HepG2 (cell line): ENCODE results near the gene ANG. TPM values are rescaled to one million over a fixed set of nuclear protein-coding genes. Genes with fewer than 3 reads are reported as not detected.
"Not testable (repeated sequence)": the region's sequence is repeated elsewhere in the genome, so short reads cannot be mapped to it uniquely, and the experiment has no call there.

Source experiments
- ATAC-seq: fragments of 200-7000 bp; cut with Tn5 transposase; 3 replicates; pipeline ENCODE4 v1.9.1; 2020; ENCODE audit warnings: mild to moderate bottlenecking, moderate library complexity
- BruUV-seq: library from RNA; stranded (reverse); fragments of 400-500 nt; replicated peaks from 2 replicates; lab custom pipeline; 2021; lab: Mats Ljungman, UMichigan
- CTCF ChIA-PET: fragments of 300-600 bp; formaldehyde crosslinking; extraction: SDS; loops from one replicate; lab custom pipeline; 2021; ENCODE audit warnings: low total read pairs, inconsistent platforms, low intra/inter-chr PET ratio; lab: Yijun Ruan, JAX
- POLR2A ChIA-PET: fragments of 350-600 bp; sonication (Branson Sonifier 250); formaldehyde crosslinking; loops from one replicate; lab custom pipeline; 2020; ENCODE audit warnings: antibody characterized with exemption, inconsistent platforms; lab: Yijun Ruan, JAX
- DNase-seq: peaks from one replicate; pipeline ENCODE4 v3.0.0-alpha.2; 2015; ENCODE audit warnings: low spot score
- FAIRE-seq: peaks from 3 replicates; lab custom pipeline; 2011; peaks lifted over from hg19 to GRCh38; lab: Jason Lieb, UNC
- H2AFZ ChIP-seq: one replicate; pipeline ENCODE4 v1.6.1; 2011; ENCODE audit warnings: low read length, inconsistent platforms
- H3K27ac ChIP-seq: fragments of 300-600 bp; 3 replicates; pipeline ENCODE4 v1.8.0; 2011; ENCODE audit warnings: mixed run types, mild to moderate bottlenecking, mixed read lengths, low read length, inconsistent platforms; ENCODE audit not compliant: insufficient read depth; ENCODE audit errors: extremely low read length
- H3K27me3 ChIP-seq, 2 experiments: fragments of 200-600 bp in 1 of 2; 2 replicates in 1 of 2; 3 replicates in 1 of 2; pipeline versions ENCODE4 v1.6.0 to v1.8.0; 2011; ENCODE audit warnings: low read length in 2 of 2, mild to moderate bottlenecking in 2 of 2, moderate library complexity in 2 of 2, inconsistent platforms in 1 of 2; ENCODE audit not compliant: insufficient read depth in 2 of 2, control insufficient read depth in 1 of 2
- H3K36me3 ChIP-seq, 2 experiments: fragments of 200-600 bp in 1 of 2; replicated peaks in 1 of 2; 2 replicates in 1 of 2; 3 replicates in 1 of 2; pipeline versions ENCODE4 v1.5.1 to v1.8.0; 2011; ENCODE audit warnings: low read length in 2 of 2, inconsistent platforms in 1 of 2; ENCODE audit not compliant: insufficient read depth in 2 of 2, control insufficient read depth in 1 of 2
- H3K4me1 ChIP-seq: 2 replicates; pipeline ENCODE4 v1.5.1; 2012; ENCODE audit warnings: low read length, inconsistent platforms; ENCODE audit not compliant: insufficient read depth
- H3K4me2 ChIP-seq: 2 replicates; pipeline ENCODE4 v1.6.0; 2011; ENCODE audit warnings: low read depth, low read length, inconsistent platforms
- H3K4me3 ChIP-seq, 3 experiments: fragments of 200-600 bp in 1 of 3; sonication (generic), shearing (Covaris generic) in 1 of 3; replicated peaks in 1 of 3; 2 replicates each; pipeline ENCODE4 v1.5.1; 2011 to 2016; ENCODE audit warnings: low read length in 3 of 3, inconsistent platforms in 2 of 3, low read depth in 2 of 3, mild to moderate bottlenecking in 2 of 3, control low read depth in 1 of 3, mixed read lengths in 1 of 3; ENCODE audit not compliant: insufficient read depth in 1 of 3
- H3K79me2 ChIP-seq: one replicate; pipeline ENCODE4 v1.6.1; 2011; ENCODE audit warnings: low read length, inconsistent platforms; ENCODE audit not compliant: insufficient read depth
- H3K9ac ChIP-seq: 2 replicates; pipeline ENCODE4 v1.6.0; 2011; ENCODE audit warnings: mild to moderate bottlenecking, low read depth, low read length, inconsistent platforms; ENCODE audit not compliant: insufficient read depth
- H3K9me3 ChIP-seq: 2 replicates; pipeline ENCODE4 v1.5.1; 2012; ENCODE audit warnings: mild to moderate bottlenecking, low read length
- H4K20me1 ChIP-seq: 2 replicates; pipeline ENCODE4 v1.6.0; 2011; ENCODE audit warnings: inconsistent platforms, mild to moderate bottlenecking, low read length, moderate library complexity; ENCODE audit not compliant: insufficient read depth
- TCF7 ChIP-seq: sonication (generic); IDR thresholded peaks from 2 replicates; pipeline ENCODE4 v1.6.1; 2016; ENCODE audit warnings: antibody characterized with exemption, low read depth
- ZKSCAN5 ChIP-seq: sonication (generic); formaldehyde crosslinking; IDR thresholded peaks from 2 replicates; pipeline ENCODE4 v1.5.1; 2020; ENCODE audit warnings: mild to moderate bottlenecking, missing genetic modification reagents
- ZSCAN9 ChIP-seq: IDR thresholded peaks from 2 replicates; pipeline ENCODE4 v1.6.1; 2016; ENCODE audit warnings: borderline replicate concordance
- WGBS: methylation state at CpG from one replicate; pipeline ENCODE4 v1.1.6; 2017; ENCODE audit warnings: low lambda C conversion rate; 5-methylcytosine and 5-hydroxymethylcytosine counted together
- in situ Hi-C: cut with HindIII; loops from 2 replicates; pipeline ENCODE4 v1.10.0; 2017; ENCODE audit warnings: low pct_unique_long_range_greater_than_20kb; ENCODE audit not compliant: extremely low pct_ligation_motif_present
- intact Hi-C: fragments of 100-400 bp; cut with micrococcal nuclease; formaldehyde crosslinking; loops from one replicate; pipeline ENCODE4 v1.10.0; 2022; ENCODE audit not compliant: unreplicated experiment
- polyA plus RNA-seq, 8 experiments: library from polyadenylated mRNA; depleted of rRNA in 3 of 8; stranded (reverse) in 7 of 8; unstranded in 1 of 8; fragments of >200 nt; fragmentation: Illumina TruSeq in 4 of 8; extraction: Trizol in 4 of 8; gene quantifications; 2 replicates each; pipeline versions ENCODE4 v1.2.1 to v1.2.3, GENCODE V29; 2011 to 2016; ENCODE audit warnings: low read depth in 4 of 8, missing spikeins in 1 of 8, mixed read lengths in 1 of 8; ENCODE audit not compliant: insufficient read depth in 1 of 8
- total RNA-seq, 5 experiments: library from RNA; depleted of rRNA; stranded (reverse); fragments of >200 nt; fragmentation: Illumina TruSeq; extraction: Trizol; gene quantifications; 2 replicates each; pipeline ENCODE4 v1.2.3, GENCODE V29; 2016; ENCODE audit warnings: low read depth in 1 of 5
- TF ChIP-seq, protein P1 (sequence below): sonication (generic); formaldehyde crosslinking; IDR thresholded peaks from 2 replicates; pipeline ENCODE4 v1.5.0; 2020; ENCODE audit warnings: mild to moderate bottlenecking, missing genetic modification reagents, borderline replicate concordance
- TF ChIP-seq, protein P2 (sequence below), 2 experiments: fragments of 450-650 bp in 1 of 2; sonication (generic) in 1 of 2; formaldehyde crosslinking; IDR thresholded peaks; 2 replicates each; pipeline versions ENCODE4 v1.5.0 to v1.8.0; 2020 to 2022; ENCODE audit warnings: mild to moderate bottlenecking in 1 of 2, missing genetic modification reagents in 1 of 2
- TF ChIP-seq, protein P3 (sequence below): sonication (generic); formaldehyde crosslinking; IDR thresholded peaks from 2 replicates; pipeline ENCODE4 v1.4.0; 2020; ENCODE audit warnings: low read depth, mild to moderate bottlenecking, missing genetic modification reagents
- TF ChIP-seq, protein P4 (sequence below): sonication (generic); formaldehyde crosslinking; IDR thresholded peaks from 2 replicates; pipeline ENCODE4 v1.4.0; 2020; ENCODE audit warnings: missing genetic modification reagents

ANG gene
- total and polyA plus RNA-seq, 2 of the 13 experiments (the other 11 are each of a cell fraction or from before 2014, with no cell fraction given): 83.6 to 401 TPM

DNA sequence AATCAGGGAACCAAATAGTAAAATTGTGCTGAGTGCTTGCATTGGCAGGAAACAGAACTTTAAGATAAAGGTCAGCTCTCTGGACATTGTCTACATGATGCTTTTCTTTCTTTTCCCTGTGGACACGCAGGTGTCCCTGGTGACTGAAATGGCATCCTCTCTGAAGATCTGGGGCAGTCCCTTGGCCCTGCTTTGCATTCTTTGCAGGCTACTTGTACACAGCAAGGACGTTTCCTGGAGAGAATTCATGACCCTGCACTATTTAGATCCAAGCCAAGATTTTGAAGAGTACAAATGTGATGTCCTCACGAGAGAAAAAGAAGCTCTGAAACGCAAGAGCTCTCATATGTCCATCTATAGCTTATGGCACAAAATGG lies 45.9 kb downstream of the ANG start:
- POLR2A ChIA-PET: no interaction called here
- CTCF ChIA-PET: no interaction called here
- H3K27me3 ChIP-seq: no peaks in the 10 kb centered on the region

DNA sequence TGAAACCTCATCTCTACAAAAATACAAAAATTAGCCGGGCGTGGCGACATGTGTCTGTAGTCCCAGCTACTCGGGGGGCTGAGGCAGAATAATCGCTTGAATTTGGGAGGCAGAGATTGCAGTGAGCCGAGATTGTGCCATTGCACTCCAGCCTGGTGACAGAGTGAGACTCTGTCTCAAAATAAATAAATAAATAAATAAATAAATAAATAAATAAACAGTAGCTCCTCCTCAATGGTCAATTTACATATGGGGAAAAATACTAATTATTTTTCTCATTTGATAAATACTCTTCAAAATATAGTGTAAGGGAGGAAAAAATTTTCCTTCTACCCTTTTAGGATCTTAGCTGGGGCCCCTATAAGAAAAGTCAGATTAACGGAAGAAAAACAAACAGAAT lies 49.7 kb downstream of the ANG start:
- H3K36me3 ChIP-seq, CTCF ChIA-PET, H3K79me2 ChIP-seq, H3K9ac ChIP-seq, H2AFZ ChIP-seq, BruUV-seq, in situ Hi-C loops, POLR2A ChIA-PET, H3K27me3 ChIP-seq, intact Hi-C loops, H3K9me3 ChIP-seq, ATAC-seq, H3K4me2 ChIP-seq, H3K4me1 ChIP-seq, H3K4me3 ChIP-seq, FAIRE-seq, H3K27ac ChIP-seq, DNase-seq, H4K20me1 ChIP-seq: not testable (repeated sequence)
- 65% methylated on average over 7 of the region's 7 CpGs for WGBS

More for the DNA sequence above, 45.9 kb downstream of the ANG start:
- no peaks in the 10 kb centered on the region for H3K79me2 ChIP-seq
- no peaks in the 10 kb centered on the region for H3K4me1 ChIP-seq
- DNase-seq (no peak), FAIRE-seq (no peak), ATAC-seq (no peak)
- no peak overlapping the region for H3K4me3 ChIP-seq
- H3K27ac ChIP-seq: no peak overlapping the region
- no TSS peak for BruUV-seq
- TF ChIP-seq, protein P1, sequence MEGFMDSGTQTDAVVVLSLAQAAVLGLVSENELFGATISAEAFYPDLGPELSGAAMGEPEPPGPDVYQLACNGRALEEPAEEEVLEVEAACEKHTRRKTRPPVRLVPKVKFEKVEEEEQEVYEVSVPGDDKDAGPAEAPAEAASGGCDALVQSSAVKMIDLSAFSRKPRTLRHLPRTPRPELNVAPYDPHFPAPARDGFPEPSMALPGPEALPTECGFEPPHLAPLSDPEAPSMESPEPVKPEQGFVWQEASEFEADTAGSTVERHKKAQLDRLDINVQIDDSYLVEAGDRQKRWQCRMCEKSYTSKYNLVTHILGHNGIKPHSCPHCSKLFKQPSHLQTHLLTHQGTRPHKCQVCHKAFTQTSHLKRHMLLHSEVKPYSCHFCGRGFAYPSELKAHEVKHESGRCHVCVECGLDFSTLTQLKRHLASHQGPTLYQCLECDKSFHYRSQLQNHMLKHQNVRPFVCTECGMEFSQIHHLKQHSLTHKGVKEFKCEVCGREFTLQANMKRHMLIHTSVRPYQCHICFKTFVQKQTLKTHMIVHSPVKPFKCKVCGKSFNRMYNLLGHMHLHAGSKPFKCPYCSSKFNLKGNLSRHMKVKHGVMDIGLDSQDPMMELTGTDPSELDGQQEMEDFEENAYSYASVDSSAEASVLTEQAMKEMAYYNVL: no peak
- TF ChIP-seq, protein P2, sequence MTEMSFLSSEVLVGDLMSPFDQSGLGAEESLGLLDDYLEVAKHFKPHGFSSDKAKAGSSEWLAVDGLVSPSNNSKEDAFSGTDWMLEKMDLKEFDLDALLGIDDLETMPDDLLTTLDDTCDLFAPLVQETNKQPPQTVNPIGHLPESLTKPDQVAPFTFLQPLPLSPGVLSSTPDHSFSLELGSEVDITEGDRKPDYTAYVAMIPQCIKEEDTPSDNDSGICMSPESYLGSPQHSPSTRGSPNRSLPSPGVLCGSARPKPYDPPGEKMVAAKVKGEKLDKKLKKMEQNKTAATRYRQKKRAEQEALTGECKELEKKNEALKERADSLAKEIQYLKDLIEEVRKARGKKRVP (CRISPR knock-in tag; IDR thresholded peaks at IDR 0.05): no peak
- TF ChIP-seq TCF7: no peak
- TF ChIP-seq, protein P3, sequence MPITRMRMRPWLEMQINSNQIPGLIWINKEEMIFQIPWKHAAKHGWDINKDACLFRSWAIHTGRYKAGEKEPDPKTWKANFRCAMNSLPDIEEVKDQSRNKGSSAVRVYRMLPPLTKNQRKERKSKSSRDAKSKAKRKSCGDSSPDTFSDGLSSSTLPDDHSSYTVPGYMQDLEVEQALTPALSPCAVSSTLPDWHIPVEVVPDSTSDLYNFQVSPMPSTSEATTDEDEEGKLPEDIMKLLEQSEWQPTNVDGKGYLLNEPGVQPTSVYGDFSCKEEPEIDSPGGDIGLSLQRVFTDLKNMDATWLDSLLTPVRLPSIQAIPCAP (CRISPR knock-in tag): no peak
- TF ChIP-seq ZKSCAN5 (CRISPR knock-in tag): no peak
- TF ChIP-seq, protein P4, sequence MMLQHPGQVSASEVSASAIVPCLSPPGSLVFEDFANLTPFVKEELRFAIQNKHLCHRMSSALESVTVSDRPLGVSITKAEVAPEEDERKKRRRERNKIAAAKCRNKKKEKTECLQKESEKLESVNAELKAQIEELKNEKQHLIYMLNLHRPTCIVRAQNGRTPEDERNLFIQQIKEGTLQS (CRISPR knock-in tag): no peak
- no peak for TF ChIP-seq ZSCAN9 (CRISPR knock-in tag)
- no peaks in the 10 kb centered on the region for H3K9me3 ChIP-seq
- WGBS: 11% methylated on average over 4 of the region's 4 CpGs
- H3K9ac ChIP-seq: no peak overlapping the region
- intact Hi-C loops: no loop called here
- no peaks in the 10 kb centered on the region for H4K20me1 ChIP-seq
- no peak overlapping the region for H3K4me2 ChIP-seq
- in situ Hi-C loops: no loop called here
- no peak overlapping the region for H2AFZ ChIP-seq
- H3K36me3 ChIP-seq: no peaks in the 10 kb centered on the region
